M059J (cell line): Measurements from ENCODE around the gene RBMX. TPM values are rescaled to one million over a fixed set of nuclear protein-coding genes. Genes with fewer than 3 reads are reported as not detected.
"Not testable (repeated sequence)": the region's sequence is repeated elsewhere in the genome, so short reads cannot be mapped to it uniquely, and the experiment has no call there.

Experiments used
- DNase-seq: peaks from one replicate; pipeline ENCODE4 v3.0.0-alpha.2; 2012; ENCODE audit warnings: low read depth
- total RNA-seq: library from RNA; depleted of rRNA; stranded (reverse); fragments of >200 nt; shearing (Covaris generic); gene quantifications from 2 replicates; pipeline ENCODE4 v1.2.3, GENCODE V29; 2014

Gene RBMX
- total RNA-seq, 1 experiment from 2014 or later: 383 TPM

- DNase-seq: no peak
These were observed 2.1 kb downstream of the RBMX start for GRCh38 chrX:136878423-136878822.

GRCh38 chrX:136874114-136874513 is 6.4 kb downstream of the RBMX start:
- not testable (repeated sequence) for DNase-seq

DNA sequence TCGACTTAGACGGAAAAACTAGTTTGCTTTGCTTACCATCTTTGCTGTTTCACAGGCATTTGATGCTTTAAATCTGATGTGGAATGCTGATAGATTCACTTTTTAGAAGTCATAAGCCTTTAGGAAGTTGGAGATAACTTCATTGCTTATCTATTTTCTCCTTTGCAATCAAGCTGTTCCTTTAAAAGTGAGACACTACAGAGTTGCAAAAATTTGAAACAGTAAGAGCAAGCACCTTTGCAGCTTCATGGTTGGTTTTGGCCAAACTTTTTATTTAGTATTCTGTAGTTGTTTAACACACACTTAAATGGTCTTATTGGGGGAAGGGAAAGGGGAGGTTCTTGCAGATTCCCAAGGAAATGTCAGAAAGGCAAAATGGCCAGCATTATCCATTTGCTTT is 7.3 kb downstream of the RBMX start:
- DNase-seq: not testable (repeated sequence)

DNA sequence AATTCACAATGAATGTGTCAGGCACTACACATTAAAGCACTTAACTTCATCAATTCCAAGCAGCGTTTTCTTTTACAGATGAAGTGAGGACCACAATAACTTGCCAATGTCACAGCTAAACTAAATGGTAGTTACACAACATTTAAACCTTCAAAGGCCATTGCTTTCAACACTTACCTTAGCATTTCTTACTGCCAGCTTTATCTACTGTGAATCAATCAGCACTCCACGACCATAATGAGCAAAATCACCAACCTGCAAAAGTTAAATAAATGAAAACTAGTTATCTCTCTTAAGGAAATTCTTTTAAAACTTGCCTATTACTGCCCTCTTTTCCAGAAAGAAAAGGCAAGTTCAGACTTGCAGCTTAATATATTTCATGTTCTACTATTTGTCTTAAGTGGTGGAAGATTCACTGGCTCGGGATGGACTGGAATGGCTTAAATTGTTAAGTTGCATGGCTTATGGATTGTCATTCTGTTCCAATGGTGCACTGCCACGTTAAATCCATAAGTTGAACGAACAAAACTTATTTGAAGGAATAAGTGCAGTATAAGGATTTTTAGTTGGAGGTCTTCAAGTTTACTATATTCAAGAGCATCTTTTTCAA is 8.3 kb downstream of the RBMX start:
- no peak for DNase-seq

- no peak for DNase-seq
These were observed 10.5 kb downstream of the RBMX start for GRCh38 chrX:136870064-136870463.

GRCh38 chrX:136868283-136869055 is 12.1 kb downstream of the RBMX start:
- DNase-seq: no peak

DNA sequence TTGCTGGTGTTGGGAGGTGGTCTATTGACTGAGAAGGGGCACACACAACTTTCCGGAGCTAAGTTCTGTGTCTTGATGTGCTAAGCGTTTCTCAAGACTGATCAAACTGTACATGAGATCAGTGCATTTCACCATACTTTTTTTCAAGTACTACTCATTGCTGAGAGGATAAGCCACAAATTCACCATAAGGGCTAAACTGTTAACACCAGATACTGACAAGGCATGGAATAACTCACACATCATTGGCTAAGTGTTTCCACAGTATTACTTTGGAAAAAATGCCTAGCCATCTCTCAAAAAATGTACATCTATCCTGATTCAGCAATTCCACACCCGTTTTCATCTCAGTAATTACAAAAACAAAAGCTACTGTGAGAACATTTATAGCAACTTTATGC is 13.0 kb downstream of the RBMX start:
- DNase-seq: no peak

DNA sequence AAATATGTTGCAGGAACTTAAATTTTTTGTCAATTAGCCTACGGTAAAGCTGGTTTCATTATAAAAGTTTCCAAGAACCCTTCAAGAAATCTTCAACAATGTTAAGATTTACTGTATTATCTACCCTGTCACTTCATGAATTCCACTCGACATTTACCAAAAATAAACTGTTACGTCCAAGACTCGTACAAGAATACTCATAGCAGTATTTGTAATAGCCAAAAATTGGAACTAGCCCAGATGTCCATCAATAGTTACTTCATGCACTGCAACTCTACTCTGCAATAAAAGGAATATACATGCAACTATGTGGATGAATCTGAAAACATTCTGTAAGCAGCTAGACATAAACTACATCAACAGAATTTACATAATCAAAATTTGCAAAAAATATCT is 13.4 kb downstream of the RBMX start:
- no peak for DNase-seq

DNA sequence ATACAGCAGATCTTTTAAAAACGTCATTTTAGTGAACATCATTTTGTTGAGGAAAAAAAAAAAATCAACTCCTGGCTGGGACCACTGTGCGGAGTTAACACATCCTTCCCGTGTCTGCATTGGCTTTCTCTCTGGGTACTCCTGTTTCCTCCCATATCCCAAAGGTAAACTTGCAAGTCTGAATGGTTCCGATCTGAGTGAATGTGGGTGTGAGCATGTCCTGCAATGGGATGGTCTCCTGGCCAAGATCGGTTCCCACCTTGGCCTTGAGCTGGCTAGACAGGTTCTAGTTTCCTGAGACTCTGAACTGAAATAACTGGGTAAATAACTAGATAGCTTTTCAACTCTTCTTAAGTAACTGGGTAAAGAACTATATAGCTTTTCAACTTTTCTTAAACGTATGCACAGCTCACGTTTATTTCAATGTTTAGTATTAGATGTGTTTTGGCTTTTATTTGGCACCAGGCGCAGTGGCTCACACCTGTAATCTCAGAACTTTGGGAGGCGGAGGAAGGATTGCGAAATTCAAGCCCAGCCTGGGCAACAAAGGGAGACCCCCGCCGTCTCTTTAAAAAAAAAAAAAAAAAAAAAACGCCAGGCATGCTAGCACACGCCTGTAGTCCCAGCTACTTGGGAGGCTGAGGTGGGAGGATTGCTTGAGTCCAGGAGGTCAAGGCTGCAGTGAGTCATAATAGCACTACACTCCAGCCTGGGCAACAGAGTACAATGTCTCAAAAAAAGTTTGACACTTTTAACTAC is 14.0 kb downstream of the RBMX start:
- peak; percentile 19 for DNase-seq

DNA sequence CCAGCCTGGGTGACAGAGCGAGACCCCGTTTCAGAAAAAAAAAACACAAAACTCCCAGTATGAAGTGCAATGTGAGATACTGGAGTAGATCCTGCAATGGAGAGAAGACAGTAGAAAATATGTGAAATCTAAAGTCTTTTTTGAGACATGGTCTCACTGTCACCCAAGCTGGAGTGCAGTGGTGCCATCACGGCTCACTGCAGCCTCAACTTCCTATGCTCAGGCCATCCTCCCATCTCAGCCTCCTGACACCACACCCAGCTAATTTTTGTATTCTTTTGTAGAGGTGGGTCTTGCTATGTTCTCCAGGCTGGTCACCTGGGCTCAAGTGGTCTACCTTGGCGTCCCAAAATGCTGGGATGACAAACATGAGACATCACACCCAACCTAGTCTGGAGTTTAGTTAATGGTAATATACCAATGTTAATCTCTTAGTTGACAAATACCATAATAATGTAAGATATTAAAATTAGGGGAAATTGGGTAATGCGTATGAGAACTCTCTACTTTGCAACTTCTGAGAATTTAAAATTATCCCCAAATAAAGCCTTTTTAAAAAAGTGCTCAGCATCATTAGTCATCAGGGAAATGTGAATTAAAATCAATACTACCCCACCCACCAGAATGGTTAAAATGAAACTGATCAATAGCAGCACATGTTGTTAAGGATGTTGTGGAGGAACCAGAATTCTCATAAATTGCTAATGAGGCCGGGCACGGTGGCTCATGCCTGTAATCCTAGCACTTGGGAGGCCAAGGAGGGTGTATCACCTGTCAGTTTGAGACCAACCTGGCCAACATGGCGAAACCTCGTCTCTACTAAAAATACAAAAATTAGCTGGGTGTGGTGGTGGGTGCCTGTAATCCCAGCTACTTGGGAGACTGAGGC is 15.0 kb downstream of the RBMX start:
- DNase-seq: no peak

DNA sequence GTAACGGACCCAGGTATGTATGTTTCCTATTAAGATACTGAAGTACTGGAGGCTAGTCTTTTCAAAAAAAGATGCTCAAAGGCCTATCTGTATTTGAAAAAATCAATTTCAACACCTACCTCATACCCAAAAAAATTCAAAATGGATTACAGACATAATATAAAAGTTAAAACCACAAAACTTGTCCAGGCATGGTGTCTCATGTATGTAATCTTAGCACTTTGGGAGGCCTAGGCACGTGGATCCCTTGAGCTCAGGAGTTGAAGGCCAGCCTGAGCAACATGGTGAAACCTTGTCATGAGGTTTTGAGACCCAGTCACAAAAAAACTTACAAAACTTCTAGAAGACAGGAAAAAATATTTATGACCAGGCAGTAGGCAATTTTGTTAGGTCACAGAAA is 16.7 kb downstream of the RBMX start:
- DNase-seq: no peak

- no peak for DNase-seq
These were observed 18.0 kb downstream of the RBMX start for GRCh38 chrX:136862546-136862945.

DNA sequence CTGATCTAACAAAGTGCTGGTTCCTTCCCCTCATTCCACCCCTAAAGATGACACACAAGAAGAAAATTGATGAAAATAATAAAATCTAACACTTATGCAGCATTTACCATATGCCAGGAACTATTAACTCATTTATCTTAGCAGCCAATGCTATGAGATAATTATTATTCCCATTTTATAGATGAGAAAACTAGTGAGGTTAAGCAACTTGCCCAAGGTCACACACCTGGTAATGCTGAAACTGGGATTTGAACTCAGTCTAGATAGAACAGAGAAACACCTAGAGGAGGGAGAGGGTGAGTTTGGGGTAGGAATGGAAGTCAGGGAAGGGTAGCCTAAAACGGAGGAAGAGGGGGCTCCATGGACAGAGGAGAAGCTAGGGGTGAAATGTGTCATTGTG is 18.6 kb downstream of the RBMX start:
- DNase-seq: no peak

DNA sequence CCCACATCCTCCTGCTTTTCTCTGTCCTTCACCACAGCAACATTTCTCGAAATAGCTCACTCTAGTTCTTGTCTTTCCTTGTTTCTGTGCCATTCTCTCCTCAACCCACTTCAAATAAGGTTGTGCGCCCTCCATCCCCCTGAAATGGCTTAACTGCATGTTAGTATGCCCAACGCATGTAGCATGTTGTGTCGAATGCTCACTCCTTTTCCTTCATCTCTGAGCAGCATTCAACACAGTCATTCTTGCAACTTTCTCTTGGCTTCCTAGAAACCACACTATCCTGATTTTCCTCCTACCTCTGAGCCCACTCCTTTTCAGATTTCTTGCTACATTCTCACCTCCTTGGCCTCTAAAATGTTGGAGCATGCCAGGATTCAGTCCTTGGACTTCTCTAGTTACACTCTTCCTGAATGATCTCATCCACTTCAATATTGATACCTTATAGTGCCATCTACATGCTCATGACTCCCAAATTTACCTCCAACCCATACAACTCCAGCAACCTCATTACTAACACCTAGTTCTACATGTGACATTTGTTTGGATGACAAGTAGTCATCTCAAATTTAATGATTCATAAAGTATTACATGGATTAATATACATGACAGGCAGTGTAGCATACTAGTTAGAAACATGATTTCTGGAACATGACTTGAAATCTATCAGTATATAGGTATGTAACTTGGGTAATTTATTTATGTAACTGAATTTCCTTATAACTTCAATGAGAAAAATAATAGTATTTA is 22.3 kb downstream of the RBMX start:
- DNase-seq: no peak

- DNase-seq: no peak
These were observed 24.0 kb downstream of the RBMX start for GRCh38 chrX:136856551-136856950.

DNA sequence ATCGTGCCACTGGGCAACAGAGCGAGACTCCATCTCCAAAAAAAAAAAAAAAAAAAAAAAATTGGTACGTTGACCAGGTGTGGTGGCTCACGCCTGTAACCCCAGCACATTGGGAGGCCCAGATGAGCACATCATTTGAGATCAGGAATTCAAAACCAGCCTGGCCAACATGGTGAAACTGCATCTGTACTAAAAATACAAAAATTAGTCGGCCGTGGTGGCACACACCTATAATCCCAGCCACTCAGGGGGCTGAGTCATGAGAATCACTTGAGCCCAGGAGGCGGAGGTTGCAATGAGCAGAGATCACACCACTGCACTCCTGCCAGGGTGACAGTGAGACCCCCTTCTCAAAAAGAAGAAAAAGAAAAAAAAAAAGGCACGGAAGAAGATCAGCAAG is 24.5 kb downstream of the RBMX start:
- DNase-seq: no peak

DNA sequence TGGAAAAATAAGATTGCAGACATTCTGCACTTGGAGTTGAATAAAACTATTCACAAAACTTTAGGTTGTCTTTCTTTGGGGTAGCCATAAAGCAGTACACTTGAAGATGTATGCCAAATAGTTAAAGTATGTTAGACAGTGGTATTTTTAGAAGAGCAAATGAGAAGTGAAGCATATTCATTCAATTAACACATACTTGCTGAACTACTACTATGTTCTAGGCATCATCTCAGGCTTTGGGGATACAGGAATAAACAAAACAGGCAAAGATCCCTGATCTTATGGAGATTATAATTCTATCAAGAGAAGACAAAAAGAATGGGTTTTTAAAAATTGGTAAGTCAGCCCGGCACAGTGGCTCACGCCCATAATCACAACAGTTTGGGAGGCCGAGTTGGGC is 29.0 kb downstream of the RBMX start:
- DNase-seq: no peak

- DNase-seq: no peak
These were observed 29.9 kb downstream of the RBMX start for GRCh38 chrX:136850441-136851175.

- DNase-seq: no peak
These were observed 31.1 kb downstream of the RBMX start for GRCh38 chrX:136849395-136849794.

DNA sequence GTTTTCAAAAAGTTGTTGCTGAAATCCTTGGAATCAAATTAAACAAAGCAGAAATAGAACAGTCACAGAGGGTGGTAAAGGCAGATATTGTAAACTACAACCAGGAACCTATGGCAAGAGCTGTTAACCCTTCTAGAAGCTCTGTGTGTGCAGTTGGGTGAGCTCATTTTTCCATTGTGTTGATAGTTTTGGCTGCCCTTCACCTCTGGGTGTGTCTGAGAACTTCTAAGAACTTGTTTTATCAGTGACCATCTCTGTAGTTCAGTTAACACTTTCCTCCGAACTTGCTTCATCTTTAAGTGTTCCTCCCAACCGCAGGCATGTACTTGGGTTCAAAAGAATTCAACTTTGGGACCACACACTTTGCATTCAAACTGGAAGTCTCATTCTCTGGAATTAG is 32.7 kb downstream of the RBMX start:
- no peak for DNase-seq
